MM.1S (cell line): ENCODE results near the gene ARSG.

Experiments used
- CTCF ChIP-seq: fragments of 300-600 bp; sonication (generic); IDR thresholded peaks from 2 replicates; pipeline ENCODE4 v1.5.1; 2016; ENCODE audit warnings: antibody characterized with exemption, low read length, mixed read lengths
- EZH2 ChIP-seq: fragments of 300-600 bp; sonication (generic); optimal IDR thresholded peaks from 2 replicates; pipeline ENCODE3; 2017; ENCODE audit warnings: low read depth, mild to moderate bottlenecking, antibody characterized with exemption, low read length, mixed read lengths
- EZH2phosphoT487 ChIP-seq: fragments of 300-600 bp; sonication (generic); IDR thresholded peaks from 2 replicates; pipeline ENCODE4 v1.6.1; 2018; ENCODE audit warnings: antibody characterized with exemption, low read length

- TF ChIP-seq EZH2 = no peak
- TF ChIP-seq CTCF = no peak
- TF ChIP-seq EZH2phosphoT487 = no peak
Measured at GRCh38 chr17:68428498-68429172, 137.3 kb downstream of the ARSG start.
